Ovary (tissue), 9 donors: ENCODE data around the gene SLC27A2. TPM values are rescaled to one million over a fixed set of nuclear protein-coding genes. Genes with fewer than 3 reads are reported as not detected.

Source experiments
- DNase-seq, 5 donors: peaks; one replicate each; pipeline ENCODE4 v3.0.0-alpha.2; 2019 to 2020
- H3K27ac ChIP-seq, 2 donors: fragments of 200-600 bp; one replicate each; pipeline versions ENCODE4 v1.5.1 to v1.8.0; 2019 to 2022
- H3K27me3 ChIP-seq: fragments of 200-600 bp; one replicate; pipeline ENCODE4 v1.8.0; 2022
- H3K36me3 ChIP-seq: fragments of 200-600 bp; sonication (generic); one replicate; pipeline ENCODE4 v1.5.1; 2019
- H3K4me1 ChIP-seq: one replicate; pipeline ENCODE4 v1.8.1; 2013; ENCODE audit warnings: mild to moderate bottlenecking, moderate library complexity; ENCODE audit not compliant: insufficient read depth
- H3K4me3 ChIP-seq: fragments of 200-600 bp; sonication (generic); one replicate; pipeline ENCODE4 v1.5.1; 2017
- H3K9me3 ChIP-seq, 2 donors: fragments of 200-600 bp in 1 of 2; sonication (generic) in 1 of 2; one replicate each; pipeline versions ENCODE4 v1.5.1 to v1.8.1; 2013 to 2019; ENCODE audit warnings: mild to moderate bottlenecking in 1 of 2, moderate library complexity in 1 of 2
- CTCF ChIP-seq, 3 donors: fragments of 450-650 bp in 2 of 3; fragments of 200-600 bp in 1 of 3; IDR thresholded peaks; one replicate each; pipeline versions ENCODE4 v1.5.1 to v1.8.0; 2016 to 2022; ENCODE audit warnings: antibody characterized with exemption in 3 of 3, mild to moderate bottlenecking in 1 of 3
- EP300 ChIP-seq: sonication (generic); formaldehyde crosslinking; IDR thresholded peaks from one replicate; pipeline ENCODE4 v1.6.1; 2017; ENCODE audit warnings: antibody characterized with exemption
- POLR2A ChIP-seq: fragments of 450-650 bp; IDR thresholded peaks from one replicate; pipeline ENCODE4 v1.6.1; 2017; ENCODE audit warnings: antibody characterized with exemption, mild to moderate bottlenecking, moderate library complexity
- WGBS, 3 donors: extraction: QIAGEN DNeasy Blood & Tissue Kit in 1 of 3; methylation state at CpG; one replicate each; pipeline versions ENCODE4 v1.1.5 to v1.1.7; 2013 to 2017; 5-methylcytosine and 5-hydroxymethylcytosine counted together
- intact Hi-C, 4 donors: fragments of 100-400 bp; cut with DNase I; formaldehyde crosslinking; loops; one replicate each; pipeline versions ENCODE4 v1.11.0 to v1.15.1; 2022 to 2023
- polyA plus RNA-seq, 2 donors: library from polyadenylated mRNA; stranded (reverse); fragments of 200-250 nt in 1 of 2; fragments of 350-450 nt in 1 of 2; fragmentation: Illumina TruSeq in 1 of 2; extraction: RNeasy Lipid Tissue Mini Kit (QIAGEN cat#74804) in 1 of 2; gene quantifications; one replicate each; pipeline ENCODE4 v1.2.3, GENCODE V29; 2013 to 2014
- total RNA-seq, 7 donors: library from RNA; depleted of rRNA in 2 of 7; stranded (reverse); fragments of >200 nt in 2 of 7; fragmentation: NEBNext Ultra II Directional in 3 of 7; extraction: Animal tissue kit (Norgen Biotek cat#: 25700) in 3 of 7; gene quantifications; one replicate each; pipeline versions ENCODE4 v1.1.0 to v1.2.4, GENCODE V29; 2016 to 2023
- donor health status: DM: no; HTN: no; CAD: no; lungs with moderate emphysema.
- donor health status: DM: no; HTN: no; CAD: no.
- donor health status: Bipolar disorder and iron deficiency.
- donor health status: DM: yes; HTN: yes; CAD: no.
- donor health status: DM: no; HTN: no; CAD: no.
- donor health status: DM: yes; HTN: yes; CAD: no.

The SLC27A2 gene
- total and polyA plus RNA-seq, 9 donors = 0.10 to 4.7 (median 0.47) TPM; not detected in 2

- Histone ChIP-seq H3K9me3 (no peaks in the 10 kb centered on the region), H3K4me1 (no peaks in the 10 kb centered on the region), H3K36me3 (no peaks in the 10 kb centered on the region), H3K4me3 (no peak overlapping the region), H3K27me3 (no peaks in the 10 kb centered on the region), H3K27ac (no peak overlapping the region)
- no peak for TF ChIP-seq POLR2A
- TF ChIP-seq EP300 = no peak
- no peak for TF ChIP-seq CTCF (IDR thresholded peaks at IDR 0.05)
- 37 to 46% (median 46%) methylated on average over 2 of the region's 2 CpGs for WGBS, 3 donors
- no peak for DNase-seq
- intact Hi-C loops = no loop called here
Observed at GRCh38 chr15:50275091-50275490, 93.1 kb downstream of the SLC27A2 start.

- H3K9me3 ChIP-seq = no peaks in the 10 kb centered on the region
- no peak for TF ChIP-seq CTCF (IDR thresholded peaks at IDR 0.05)
- TF ChIP-seq EP300 = no peak
- no peak for TF ChIP-seq POLR2A
- H3K4me1 ChIP-seq = no peaks in the 10 kb centered on the region
- WGBS, 3 donors = 58 to 66% (median 66%) methylated on average over 3 of the region's 3 CpGs
- intact Hi-C loops = no loop called here
- H3K27ac ChIP-seq = no peak overlapping the region
- H3K27me3 ChIP-seq = no peaks in the 10 kb centered on the region
- no peaks in the 10 kb centered on the region for H3K36me3 ChIP-seq
- no peak for DNase-seq
- no peak overlapping the region for H3K4me3 ChIP-seq
Observed at GRCh38 chr15:50275908-50276307, 93.9 kb downstream of the SLC27A2 start.

GRCh38 chr15:50277370-50277769 is 95.4 kb downstream of the SLC27A2 start:
- Histone ChIP-seq H3K27ac (no peak overlapping the region), H3K9me3 (no peaks in the 10 kb centered on the region), H3K36me3 (no peaks in the 10 kb centered on the region), H3K27me3 (no peaks in the 10 kb centered on the region), H3K4me1 (no peaks in the 10 kb centered on the region), H3K4me3 (no peak overlapping the region)
- intact Hi-C loops = no loop called here
- WGBS, 3 donors = 94 to 99% (median 95%) methylated on average over 1 of the region's 1 CpG
- DNase-seq = no peak
- TF ChIP-seq POLR2A (no peak), CTCF (IDR thresholded peaks at IDR 0.05) (no peak), EP300 (no peak)

- Histone ChIP-seq H3K9me3 (no peaks in the 10 kb centered on the region), H3K4me1 (no peaks in the 10 kb centered on the region), H3K36me3 (no peaks in the 10 kb centered on the region), H3K27me3 (no peaks in the 10 kb centered on the region), H3K27ac (no peak overlapping the region), H3K4me3 (no peak overlapping the region)
- 90 to 93% (median 91%) methylated on average over 4 of the region's 4 CpGs for WGBS, 3 donors
- DNase-seq = no peak
- intact Hi-C loops = no loop called here
- TF ChIP-seq POLR2A (no peak), EP300 (no peak)
Observed at GRCh38 chr15:50278496-50278895, 96.5 kb downstream of the SLC27A2 start.

- Histone ChIP-seq H3K36me3 (no peaks in the 10 kb centered on the region), H3K27me3 (no peaks in the 10 kb centered on the region), H3K4me3 (no peak overlapping the region), H3K27ac (no peak overlapping the region), H3K9me3 (no peaks in the 10 kb centered on the region), H3K4me1 (no peaks in the 10 kb centered on the region)
- no peak for DNase-seq
- TF ChIP-seq POLR2A (no peak), EP300 (no peak), CTCF (IDR thresholded peaks at IDR 0.05) (no peak)
- WGBS, 3 donors = 95 to 96% (median 95%) methylated on average over 3 of the region's 3 CpGs
- intact Hi-C loops = no loop called here
Observed at GRCh38 chr15:50280271-50280670, 98.3 kb downstream of the SLC27A2 start.
